DMS79 treated with DMSO at 0.1 percent for 48 hours (cell line): ENCODE data around the gene CXCR6.
A peak's percentile ranks its signal among the peaks of the same experiment; 100 is the strongest.
"Not testable (repeated sequence)": the region's sequence is repeated elsewhere in the genome, so short reads cannot be mapped to it uniquely, and the experiment has no call there.

ENCODE experiments used
- DNase-seq: peaks from one replicate; lab custom pipeline; 2025; lab: John Stamatoyannopoulos, UW

CXCR6 gene

GRCh38 chr3:45990181-45990580 lies 46.9 kb downstream of the CXCR6 start:
- DNase-seq, result no peak

DNA sequence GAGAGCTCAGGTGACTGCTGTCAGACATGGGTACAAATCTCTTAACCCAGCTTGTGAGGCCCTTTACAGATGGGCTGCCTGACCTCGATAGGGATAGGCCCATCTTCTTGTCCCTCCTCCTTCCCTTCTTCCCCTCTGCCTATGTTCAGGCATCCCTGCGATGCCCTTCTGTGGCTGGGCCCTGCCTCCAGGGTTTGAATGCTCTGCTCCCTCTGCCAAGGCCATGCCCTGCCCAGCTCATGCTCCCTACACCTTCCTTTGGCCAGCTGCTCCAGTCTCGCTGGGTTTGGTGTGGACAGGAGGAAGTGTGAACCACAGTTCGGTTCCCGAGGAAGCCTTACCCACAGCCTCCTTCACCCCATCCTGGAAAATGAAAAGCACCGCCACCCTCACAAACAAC lies 48.1 kb downstream of the CXCR6 start:
- no peak for DNase-seq

DNA sequence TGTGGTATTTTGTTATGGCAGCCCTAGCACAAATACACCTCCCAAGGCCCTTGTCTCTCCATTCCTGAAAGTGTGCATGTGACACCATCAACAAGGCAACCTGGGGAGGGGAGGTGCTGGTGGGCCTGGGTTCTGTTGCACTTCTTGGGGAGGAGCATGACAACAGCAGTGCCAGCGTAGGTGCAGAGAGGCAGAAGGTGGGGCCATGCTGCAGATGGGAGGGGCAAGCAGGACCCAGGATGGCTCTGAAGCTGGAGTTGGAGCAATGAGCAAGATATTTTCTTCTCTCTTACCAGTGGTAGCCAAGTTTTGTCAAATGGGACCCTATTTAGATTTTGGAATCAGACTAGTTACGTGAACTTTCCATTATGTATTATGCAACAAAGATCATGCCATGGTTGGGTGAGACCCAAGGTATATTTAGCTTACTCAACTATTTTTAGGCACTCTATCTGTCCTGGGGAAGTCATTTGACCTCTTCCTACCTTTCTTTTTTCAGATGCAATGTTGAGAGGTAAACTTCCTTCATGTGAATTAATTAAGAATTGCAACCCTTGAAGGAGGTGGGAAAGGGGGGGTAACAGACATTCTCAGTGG lies 49.0 kb downstream of the CXCR6 start:
- no peak for DNase-seq

GRCh38 chr3:45992821-45993221 lies 49.6 kb downstream of the CXCR6 start:
- no peak for DNase-seq

- DNase-seq, result no peak
Observed at GRCh38 chr3:45993421-45994027, 50.3 kb downstream of the CXCR6 start.

DNA sequence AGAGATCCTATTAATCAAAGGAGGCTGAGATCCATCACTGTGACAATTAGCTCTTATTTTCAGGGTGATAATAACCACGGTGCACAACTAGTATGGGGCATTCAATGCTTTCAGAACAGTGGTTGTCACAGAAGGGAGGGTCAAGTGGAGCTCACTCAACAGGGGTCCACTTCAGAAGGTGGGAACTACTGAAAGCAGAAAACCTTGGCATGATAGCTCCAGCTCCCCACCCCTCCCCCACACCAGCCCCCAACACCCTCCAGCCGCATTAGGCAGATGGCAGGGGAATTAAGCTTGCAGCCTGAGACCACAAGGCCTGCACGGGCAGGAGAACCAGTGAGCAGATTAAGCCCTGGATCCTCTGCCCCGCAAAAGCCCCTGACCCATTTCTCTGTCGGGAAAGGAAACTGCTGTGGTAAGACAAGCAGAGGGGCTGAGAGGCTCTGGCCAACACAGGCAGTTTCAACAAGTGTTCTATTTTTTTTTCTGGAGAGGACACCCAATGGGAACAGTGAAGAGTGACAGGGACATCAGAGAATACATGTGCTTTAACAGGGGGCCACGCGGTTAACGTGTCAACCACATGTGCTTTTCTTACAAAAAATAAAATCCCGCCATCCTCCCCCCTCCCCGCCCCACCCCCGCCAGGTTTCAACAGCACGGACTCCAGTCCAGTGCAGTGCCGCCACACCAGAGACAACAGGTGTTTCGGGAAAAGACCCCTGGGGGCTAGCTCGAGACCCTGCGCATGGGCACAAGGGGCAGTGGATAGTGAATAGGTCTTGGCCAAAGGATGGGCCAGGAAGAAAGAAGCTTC lies 51.4 kb downstream of the CXCR6 start:
- DNase-seq, result no peak

- peak; percentile 45 for DNase-seq
Observed at GRCh38 chr3:45995236-45996192, 52.2 kb downstream of the CXCR6 start, which contains the start of gene FYCO1. TSS of gene FYCO1 (minus strand) at chr3:45995824. CDS start at chr3:45984910, 10,914 bp downstream.

DNA sequence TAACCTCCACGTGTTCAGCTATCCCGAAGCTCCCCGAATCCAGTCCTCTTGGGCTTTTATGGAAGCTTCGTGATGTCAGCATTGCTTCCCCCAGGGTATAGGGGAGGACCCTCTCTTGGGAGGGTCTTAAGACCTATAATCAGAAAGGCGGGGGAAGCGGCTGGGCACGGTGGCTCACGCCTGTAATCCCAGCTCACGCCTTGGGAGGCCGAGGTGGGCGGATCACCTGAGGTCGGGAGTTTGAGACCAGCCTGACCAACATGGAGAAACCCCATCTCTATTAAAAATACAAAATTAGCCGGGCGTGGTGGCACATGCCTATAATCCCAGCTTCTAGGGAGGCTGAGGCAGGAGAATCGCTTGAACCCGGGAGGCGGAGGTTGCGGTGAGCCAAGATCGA lies 54.2 kb downstream of the CXCR6 start:
- not testable (repeated sequence) for DNase-seq

DNA sequence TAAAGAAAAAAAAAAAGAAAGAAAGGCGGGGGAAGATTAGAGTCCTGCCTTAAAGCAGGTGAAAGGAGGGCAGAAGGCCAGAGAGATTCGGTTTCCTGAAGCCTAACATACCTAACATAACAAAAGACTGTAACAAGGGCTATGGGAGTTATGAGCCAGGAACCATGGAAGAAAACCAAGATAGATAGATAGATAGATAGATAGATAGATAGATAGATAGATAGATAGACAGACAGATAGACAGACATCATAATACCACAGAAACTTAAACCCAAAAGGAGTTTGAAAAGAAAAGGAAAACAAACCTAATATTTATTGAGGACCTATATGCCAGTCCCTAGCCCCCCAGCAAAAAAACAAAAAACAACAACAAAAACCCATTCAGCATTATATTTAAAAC lies 54.7 kb downstream of the CXCR6 start:
- DNase-seq, result no peak
